HG03103 (cell line): ENCODE measurements around the gene TSC22D4.

ENCODE experiments used
- ATAC-seq: cut with Tn5 transposase; IDR thresholded peaks from one replicate; pipeline ENCODE4 v1.9.1; 2021; ENCODE audit warnings: low read depth; ENCODE audit not compliant: unreplicated experiment

Gene TSC22D4

GRCh38 chr7:100493476-100494264 lies 14.7 kb upstream of the TSC22D4 start:
- ATAC-seq = no peak

GRCh38 chr7:100492738-100493475 lies 13.9 kb upstream of the TSC22D4 start:
- no peak for ATAC-seq

- ATAC-seq = no peak
These were observed 12.2 kb upstream of the TSC22D4 start for GRCh38 chr7:100491192-100491578.

GRCh38 chr7:100490483-100491191 lies 11.6 kb upstream of the TSC22D4 start:
- ATAC-seq = no peak

- no peak for ATAC-seq
These were observed 10.8 kb upstream of the TSC22D4 start for GRCh38 chr7:100489824-100490223.

GRCh38 chr7:100489121-100489520 lies 10.1 kb upstream of the TSC22D4 start:
- no peak for ATAC-seq

- ATAC-seq = no peak
These were observed 9.5 kb upstream of the TSC22D4 start for GRCh38 chr7:100488333-100489095.

GRCh38 chr7:100486753-100487446 lies 7.9 kb upstream of the TSC22D4 start:
- no peak for ATAC-seq

- ATAC-seq = no peak
These were observed 7.2 kb upstream of the TSC22D4 start for GRCh38 chr7:100486111-100486636.

- ATAC-seq = no peak
These were observed 6.5 kb upstream of the TSC22D4 start for GRCh38 chr7:100485471-100485876.

- ATAC-seq = no peak
These were observed 5.6 kb upstream of the TSC22D4 start for GRCh38 chr7:100484673-100485045.

GRCh38 chr7:100483722-100484672 lies 5.0 kb upstream of the TSC22D4 start, which contains the start of gene NYAP1:
NYAP1 (plus strand) TSS chr7:100483927; CDS start chr7:100485312, 1,385 bp downstream.
- ATAC-seq = no peak

GRCh38 chr7:100483090-100483721 lies 4.2 kb upstream of the TSC22D4 start:
- ATAC-seq = no peak

- no peak for ATAC-seq
These were observed 3.7 kb upstream of the TSC22D4 start for GRCh38 chr7:100482728-100483089.

GRCh38 chr7:100481466-100481865 lies 2.5 kb upstream of the TSC22D4 start:
- no peak for ATAC-seq

- no peak for ATAC-seq
These were observed 1.1 kb downstream of the TSC22D4 start for GRCh38 chr7:100477871-100478267.

GRCh38 chr7:100476903-100477870 lies 1.8 kb downstream of the TSC22D4 start:
- no peak for ATAC-seq
